GM19328 (cell line): ENCODE results near the gene NR0B2.
A peak's percentile ranks its signal among the peaks of the same experiment; 100 is the strongest.

Experiments used
- ATAC-seq: cut with Tn5 transposase; IDR thresholded peaks from one replicate; pipeline ENCODE4 v1.9.1; 2021; ENCODE audit warnings: mild to moderate bottlenecking, moderate library complexity; ENCODE audit not compliant: unreplicated experiment

Gene NR0B2

DNA sequence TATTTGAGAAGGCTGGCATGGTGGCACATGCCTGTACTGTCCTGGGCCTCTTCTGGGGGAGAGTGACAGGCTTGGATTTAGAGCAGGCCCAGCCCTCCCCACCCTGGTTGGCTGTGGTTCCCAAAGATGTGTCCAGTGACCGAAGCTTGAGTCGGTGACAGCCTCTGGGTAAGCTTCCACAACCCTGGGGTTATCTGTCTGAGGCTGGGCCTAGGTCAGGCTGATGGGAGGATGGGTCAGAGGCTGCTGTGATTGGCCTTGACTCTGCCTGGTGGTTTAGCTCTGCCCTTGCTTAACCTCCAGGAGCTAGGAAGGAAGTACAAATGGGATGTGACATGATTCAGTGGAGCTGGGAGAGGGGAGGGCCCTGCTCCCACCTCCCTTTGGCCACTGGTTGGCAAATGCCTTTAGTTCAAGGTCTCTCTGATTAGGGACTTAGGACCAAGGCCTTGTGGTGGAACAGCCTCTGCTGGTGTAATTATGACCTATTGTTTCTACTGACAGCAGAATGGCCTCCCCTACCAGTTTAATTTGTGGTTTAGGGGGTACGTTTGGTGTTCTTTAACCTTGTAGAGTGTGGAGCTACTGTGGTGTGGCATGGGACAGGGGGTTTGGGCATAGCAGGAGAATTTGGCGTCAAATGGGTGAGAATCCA is 24.4 kb upstream of the NR0B2 start:
- ATAC-seq, result no peak

DNA sequence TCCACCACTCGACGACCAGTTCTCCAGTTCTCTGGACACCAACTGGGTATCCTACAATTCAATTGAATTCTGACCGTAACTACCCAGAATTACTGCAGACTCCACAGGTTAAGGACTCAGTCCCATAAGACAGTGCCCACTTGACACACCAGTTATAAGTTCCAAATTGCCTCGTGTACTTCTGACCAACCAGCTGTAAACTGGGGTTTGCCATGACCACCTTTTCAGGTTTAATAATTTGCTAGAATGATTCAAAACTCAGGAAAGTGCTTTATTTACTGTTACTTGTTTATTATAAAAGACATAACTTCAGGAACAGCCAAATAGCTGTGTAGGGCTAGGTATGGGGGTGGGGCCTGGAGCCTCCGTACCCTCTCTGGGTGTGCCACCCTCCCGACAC is 23.0 kb upstream of the NR0B2 start:
- ATAC-seq, result no peak

DNA sequence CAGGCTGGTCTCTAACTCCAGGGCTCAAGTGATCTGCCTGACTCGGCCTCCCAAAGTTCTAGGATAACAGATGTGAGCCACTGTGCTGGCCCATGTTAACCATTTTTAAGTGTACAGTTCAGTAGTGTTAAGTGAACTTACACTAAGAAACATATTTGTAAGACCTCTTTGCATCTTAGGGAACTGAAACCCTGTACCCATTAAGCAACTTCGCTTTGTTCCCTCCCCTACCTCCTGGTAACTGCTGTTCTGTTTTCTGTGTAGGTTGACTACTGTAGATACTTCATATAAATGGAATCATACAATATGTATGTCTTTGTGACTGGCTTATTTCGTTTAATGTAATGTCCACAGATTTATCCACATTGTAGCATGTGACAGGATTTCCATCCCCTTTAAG is 18.8 kb upstream of the NR0B2 start:
- ATAC-seq, result no peak

DNA sequence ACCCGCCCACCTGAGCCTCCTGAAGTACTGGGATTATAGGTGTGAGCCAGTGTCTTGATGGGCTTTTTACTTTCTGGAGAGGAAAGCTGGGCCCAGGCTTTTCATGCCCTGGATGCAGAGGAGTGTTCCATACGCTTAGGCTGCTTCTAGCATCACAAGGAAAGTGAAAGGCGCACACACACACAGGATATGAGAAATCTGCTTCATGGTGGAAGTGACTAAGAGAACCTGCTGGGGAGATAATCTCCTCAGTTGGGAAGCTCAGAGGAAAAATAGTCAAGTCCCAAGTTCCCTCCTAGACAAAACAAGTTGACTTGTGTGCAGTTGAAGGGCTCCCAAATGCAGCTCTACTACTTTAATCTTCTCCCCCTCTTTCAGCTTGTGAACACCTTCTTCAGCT is 9.9 kb upstream of the NR0B2 start:
- no peak for ATAC-seq

DNA sequence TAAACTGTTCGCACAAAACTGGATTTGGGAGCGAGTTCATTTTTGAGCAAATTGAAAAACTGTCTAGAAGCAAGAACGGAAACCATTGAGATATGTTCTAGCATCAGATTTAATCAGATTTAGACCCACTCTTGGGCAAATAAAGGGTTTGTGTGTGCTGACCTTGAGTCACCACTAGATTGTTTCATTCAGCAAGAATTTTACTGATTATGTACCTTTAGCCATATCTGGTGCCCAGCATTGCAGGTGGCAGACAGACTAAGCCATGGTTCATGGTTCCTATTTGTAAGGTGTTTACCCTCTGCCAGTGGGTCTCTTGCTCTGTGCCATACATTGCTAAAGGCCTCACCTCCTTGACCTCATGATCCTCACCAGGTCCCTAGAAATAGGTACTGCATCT is 9.1 kb upstream of the NR0B2 start:
- ATAC-seq, result no peak

DNA sequence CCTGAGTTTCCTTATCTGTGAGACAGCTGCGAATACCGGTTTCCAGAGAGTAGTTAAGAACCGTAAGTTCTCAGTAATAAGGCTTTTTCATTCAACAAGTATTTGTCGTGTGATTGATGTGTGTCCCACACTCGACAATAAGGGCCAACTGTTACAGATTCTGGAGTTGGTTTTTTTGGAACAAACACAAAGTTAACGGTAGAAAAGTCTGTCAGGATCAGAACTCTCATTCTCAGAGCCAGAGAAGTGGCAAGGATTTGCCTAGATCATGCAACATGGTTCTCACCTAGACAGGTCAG is 8.6 kb upstream of the NR0B2 start:
- ATAC-seq, result no peak

DNA sequence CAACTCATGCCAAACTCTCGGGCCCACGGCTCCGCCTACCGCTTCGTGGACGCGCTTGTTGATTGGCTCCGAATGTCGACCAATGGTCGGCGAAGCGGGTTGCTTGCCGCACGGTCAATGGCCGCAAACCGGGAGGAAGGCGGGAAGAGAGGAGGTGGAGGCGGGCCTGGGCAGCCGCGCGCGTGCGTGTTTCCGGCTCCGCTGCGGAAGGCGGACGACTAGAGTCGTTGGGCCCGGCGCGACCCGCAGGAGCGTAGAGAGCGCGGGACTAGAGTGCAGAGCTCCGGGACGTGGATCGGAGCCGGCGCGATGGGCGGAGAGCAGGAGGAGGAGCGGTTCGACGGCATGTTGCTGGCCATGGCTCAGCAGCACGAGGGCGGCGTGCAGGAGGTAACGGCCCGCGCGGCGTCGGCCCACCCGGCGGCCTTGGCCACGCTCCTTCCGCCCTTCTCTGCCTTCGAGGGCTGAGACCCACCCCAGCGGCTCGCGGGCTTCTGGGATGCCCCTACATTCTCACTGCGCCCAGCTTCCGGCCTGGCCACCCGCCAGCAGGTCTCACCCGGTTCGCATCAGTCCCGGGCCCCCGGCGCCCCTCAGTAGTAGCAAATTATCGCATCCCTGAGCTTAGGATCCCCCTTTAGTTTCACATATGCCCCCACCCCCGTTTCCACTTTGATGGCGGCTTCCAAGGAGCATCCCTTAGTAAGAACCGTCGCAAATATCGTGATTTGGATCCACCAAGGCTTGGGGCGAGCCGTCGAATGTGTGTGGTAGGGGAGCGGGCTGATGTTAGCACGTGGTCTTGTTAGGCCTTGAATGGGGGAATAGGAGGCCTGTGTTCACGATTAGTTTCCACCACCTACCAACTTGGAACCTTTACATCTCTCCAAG is 8.0 kb upstream of the NR0B2 start, which contains the start of gene NUDC:
NUDC (plus strand) TSS at position 204 of the 891 bp plus-strand sequence; CDS start at position 310, 106 bp downstream.
- ATAC-seq, result peak; percentile 92

DNA sequence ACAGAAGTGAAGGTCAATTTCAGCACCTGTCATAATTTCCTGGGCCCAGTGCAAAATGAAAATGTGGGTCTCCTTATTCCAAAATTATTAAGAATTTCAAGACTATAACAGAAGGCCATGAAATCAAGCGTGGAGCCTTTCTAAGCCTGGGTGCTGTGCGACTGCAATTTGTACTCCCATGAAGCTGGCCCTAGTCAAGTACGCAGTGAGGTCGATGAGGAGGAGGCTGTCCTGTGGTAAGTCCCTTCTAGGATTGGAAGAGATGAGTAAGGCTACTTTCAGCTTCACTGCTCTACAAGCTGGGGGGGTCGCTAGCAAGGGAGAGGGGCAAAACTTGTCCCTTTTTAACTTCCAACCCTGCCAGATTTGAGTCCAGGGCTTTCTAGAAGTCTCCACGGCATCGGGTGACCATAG is 7.4 kb upstream of the NR0B2 start:
- ATAC-seq, result peak; percentile 7

DNA sequence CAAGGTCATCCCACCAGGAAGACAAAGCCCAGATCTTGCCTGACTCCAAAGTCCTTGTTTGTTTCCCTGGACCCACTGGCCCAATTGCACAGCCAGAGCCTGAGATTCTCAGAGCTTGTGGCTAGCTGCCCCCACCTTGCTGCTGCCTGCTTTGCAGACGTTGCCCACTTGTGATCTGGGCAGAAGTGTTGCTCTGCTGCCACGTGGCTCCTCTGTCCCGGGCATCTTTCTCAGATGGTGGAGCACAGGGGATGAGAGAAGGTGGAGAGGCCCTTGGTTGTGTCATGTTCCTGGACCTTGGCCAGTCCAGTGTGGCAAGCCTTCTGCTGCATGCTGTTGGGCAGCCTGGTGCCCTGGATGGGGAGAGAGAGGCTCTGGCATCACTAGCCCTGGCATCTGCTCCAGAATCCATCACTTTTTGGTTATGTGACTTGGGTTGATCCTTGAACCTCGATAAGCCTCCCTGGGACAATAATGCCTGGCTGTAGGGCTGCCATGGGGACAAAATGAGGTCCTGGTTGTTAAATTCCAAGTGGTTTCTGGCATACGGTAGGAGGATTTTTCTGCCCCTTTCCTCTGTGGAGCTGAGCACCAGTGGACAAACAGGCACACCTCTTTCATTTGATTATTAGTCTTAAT is 1.5 kb upstream of the NR0B2 start:
- ATAC-seq, result no peak

DNA sequence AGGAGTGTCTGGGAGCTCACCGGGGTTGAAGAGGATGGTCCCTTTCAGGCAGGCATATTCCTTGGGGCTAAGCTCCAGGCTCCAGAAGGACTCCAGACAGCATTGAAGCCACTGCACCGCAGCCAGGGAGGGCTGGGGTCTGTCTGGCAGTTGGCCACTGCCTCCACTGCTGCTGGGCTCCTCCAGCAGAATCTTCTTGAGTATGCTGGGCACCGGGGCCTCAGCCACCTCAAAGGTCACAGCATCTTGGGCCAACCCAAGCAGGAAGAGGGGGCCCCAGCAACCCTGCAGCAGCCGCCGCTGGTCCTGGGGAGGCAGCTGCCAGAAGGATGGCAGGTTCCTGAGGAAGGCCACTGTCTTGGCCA is 404 bp downstream of the NR0B2 start:
- ATAC-seq, result no peak

DNA sequence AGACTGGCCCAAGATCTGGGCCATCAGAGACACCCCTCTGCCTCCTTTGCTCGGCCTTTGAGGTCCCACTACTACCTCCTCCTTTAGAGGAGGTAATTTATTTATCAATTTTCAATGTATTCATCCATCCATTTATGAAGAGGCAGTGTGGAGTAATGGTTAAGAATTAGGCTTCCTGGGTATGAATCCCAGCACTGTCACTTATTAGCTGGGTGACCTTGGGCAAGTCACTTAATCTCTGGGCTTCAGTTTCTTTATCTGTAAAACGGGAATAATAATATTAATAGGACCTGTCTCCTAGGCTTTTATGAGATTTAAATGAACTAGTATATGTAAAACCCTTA is 1.7 kb downstream of the NR0B2 start:
- ATAC-seq, result no peak

DNA sequence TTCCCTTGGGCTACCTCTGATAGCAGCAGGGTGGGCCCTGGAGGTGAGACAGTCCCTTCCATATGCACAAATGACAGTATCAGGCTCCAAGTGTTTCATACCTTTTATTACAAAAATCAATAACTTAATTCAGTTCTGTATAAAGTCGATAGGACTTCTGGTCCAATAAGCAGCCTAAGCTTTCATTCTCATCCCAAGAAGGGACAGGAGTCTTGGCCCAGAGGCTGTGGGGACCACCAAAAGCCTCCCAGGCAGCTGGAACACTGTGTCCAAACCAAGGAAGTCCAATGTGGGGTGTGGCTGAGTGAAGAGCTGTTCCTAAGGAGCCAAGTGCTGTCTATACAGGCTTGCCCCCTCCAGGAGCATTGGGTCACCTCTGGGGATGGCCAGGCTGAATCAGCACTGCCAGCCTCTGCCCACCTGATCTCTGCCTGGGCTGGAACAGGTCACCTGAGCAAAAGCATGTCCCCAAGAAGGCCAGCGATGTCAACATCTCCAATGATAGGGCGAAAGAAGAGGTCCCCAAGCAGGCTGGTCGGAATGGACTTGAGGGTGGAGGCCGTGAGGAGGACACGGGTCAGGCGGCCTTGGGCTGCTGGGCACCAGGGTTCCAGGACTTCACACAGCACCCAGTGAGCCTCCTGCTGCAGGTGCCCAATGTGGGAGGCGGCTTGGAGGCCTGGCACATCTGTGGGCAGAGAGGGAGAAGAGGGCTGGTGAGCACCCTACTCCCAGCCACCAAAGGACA is 2.2 kb downstream of the NR0B2 start:
- no peak for ATAC-seq

DNA sequence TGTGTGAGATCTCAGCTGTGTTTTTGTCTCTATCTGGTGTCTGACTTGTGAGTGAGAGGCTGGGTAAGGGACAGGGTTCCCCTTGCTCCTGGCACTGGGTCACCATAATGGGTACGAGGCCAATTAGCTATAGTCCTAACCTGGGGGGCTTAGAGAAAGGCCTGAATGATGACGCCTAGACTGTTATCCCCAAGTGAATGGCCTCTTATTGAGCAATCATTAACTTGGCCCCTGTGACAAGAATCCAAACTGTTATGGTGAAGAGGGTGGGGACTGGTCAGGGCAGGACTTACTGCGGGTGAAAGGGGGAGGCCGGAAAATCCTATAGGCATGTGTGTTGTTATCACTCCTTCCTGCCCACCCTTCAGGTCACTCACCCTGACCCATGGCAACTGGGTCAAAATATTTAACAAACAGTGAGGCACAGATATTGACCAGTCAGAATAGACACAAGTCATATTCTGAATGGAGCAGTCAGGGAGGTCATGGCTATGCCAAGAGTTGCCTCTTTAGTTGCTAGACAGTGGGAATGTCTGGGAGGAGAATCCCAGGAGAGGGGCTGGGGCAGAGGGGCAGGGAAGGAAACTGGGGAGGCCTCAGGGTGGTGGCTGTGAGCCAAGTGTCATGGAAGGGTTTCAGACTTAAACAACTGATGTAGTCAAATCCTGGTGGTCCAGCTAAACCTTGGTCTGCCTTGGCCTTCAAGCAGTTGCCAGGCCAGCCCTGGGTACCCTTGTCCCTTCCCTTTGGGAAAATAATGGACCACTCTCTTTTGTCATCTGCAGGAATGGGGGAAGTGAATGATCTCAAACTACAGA is 3.2 kb downstream of the NR0B2 start:
- ATAC-seq, result no peak

DNA sequence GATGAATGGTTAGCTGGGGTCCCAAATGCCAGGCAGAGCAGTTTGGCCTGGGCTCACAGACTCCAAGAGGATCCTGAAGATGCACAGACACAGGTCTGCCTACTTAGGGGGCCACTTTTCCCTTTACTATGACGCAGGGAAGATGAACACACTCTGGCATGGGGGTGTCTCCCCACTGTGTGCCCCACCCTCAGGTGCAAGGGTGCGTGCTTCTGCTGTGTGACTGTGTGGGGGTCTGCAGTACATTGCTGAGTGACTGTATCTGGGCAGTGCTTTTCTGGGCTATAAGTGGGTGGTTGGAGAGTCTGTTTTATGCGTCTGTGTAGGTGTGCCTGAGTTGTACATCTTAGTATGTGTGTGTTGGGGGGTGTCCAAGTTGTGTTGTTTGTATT is 3.8 kb downstream of the NR0B2 start:
- no peak for ATAC-seq

DNA sequence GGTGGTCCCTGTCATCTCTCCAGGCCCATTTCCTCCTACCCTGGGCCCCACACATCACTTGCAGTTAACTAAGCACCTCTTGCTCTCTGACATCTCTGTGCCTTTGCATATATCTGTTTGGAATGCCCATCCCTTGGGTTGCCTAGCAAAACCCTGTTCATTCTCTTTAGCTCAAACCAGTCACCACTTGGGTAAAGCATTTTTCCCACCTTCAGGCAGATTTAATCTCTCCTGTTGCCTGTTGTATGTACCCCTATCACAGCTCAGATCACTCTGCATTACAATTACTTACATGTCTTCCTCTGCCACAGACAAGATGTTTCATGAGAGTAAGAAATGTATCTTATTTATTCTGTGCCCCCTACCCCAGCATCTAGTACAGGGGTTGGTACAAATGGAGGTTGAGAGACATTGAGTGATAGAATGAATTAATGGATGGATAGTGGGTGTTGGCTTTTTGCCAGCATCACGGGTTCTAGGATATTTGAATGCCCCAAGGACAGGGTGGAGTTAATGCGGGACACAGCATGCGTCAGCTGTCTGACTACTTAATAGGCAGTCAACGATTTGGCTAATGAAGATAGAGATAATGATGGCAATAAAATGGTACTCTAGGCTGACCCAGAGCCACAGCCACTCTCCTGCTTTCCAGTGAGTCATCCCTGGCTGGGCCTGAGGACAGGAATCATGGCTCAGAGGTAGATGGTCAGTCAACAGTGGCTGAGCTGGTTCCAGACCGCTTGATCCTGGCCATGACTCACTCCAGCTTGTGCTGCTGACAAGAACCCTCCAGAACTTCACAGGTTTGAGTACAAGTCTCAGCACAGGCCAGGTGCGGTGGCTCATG is 6.5 kb downstream of the NR0B2 start:
- ATAC-seq, result no peak

DNA sequence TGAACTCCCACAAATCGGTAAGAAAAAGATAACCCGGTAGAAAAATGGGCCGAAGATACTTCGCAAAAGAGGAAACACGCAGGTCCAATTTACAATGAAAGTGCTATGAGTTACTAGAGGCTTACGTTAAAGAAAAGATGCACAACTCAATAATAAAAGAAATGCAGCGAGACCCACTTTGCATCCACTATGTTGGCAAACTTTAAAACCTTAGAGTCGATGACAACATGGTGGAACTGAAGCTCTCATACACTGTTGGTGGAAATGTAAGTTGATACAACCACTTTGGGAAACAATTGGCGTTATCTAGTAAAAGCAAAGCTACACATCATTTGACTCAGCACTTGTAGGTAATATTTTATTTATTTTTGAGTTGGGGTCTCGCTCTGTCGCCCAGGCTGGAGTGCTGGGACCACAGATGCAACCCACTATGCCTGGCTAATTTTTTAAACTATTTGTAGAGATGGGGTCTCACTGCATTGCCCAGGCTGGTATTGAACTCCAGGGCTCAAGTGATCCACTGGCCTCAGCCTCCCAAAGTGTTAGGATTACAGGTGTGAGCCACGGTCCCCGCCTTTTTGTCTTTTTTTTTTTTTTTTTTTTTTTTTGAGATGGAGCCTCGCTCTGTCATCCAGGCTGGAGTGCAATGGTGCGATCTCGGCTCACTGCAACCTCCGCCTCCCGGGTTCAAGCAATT is 12.8 kb downstream of the NR0B2 start:
- ATAC-seq, result no peak

DNA sequence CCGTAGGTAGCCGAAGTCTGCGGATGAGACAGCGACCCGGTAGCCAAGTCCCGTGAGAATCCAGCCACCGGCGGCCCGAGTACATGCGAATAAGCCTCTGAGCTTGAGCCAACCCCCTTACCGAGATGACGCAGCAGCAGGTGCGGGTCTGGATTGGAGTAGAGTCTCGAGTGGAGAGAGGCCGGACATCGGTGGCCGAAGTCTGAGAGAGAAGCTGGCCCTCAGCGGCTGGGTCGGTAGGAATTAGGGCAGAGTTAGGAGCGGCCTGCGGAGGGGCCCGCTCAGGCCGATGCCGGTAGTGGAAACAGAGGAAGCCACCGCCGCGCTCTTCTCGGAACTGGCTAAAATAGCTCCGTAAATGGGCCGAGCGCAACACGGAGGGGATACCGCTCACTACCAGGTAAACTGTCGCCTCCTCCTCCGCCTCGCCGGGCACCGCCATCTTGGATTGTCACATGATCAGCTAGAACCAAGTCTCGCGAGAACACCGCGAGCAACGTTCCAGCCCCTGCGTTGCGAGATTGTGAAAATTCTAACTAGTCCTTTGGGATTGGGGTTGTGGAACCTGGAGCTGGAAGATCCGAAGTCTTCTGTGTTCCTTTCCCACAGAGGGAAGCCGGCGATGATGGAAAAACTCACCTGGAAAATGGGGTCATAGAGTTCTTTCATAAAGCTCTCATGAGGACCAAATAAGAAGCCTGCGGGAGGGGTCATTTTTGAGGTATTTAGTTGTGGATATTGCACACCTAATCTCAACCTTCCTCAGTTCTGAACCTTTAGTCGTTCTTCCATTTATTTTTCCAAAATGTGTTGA is 13.6 kb downstream of the NR0B2 start, which contains the start of gene GPATCH3:
GPATCH3 (minus strand) TSS at position 467 of the 814 bp plus-strand sequence; CDS start at position 442, 25 bp downstream.
- no peak for ATAC-seq

DNA sequence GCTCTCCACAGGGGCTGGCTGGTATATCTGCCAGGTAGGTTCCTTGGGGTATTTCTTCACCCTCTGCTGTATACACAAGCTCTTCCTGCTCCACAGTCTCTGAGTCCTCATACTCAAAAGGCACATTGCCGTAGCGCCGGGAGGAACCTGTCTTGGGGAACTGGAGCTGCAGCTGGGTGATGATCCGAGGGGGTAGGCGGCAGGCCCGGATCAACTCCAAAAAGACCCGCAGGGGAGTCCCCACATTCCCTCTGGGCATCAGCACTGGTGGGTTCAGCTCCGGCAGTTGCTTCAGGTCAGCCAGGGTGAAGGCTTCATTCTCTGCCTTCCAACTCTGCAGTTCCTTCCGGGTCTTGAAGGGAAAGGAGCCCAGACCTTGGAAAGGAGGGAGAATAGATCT is 16.4 kb downstream of the NR0B2 start:
- no peak for ATAC-seq
